Chondrocyte (in vitro differentiated cells): ENCODE results near the gene RAB7B. TPM values are rescaled to one million over a fixed set of nuclear protein-coding genes. Genes with fewer than 3 reads are reported as not detected.

ENCODE experiments used
- DNase-seq: peaks from one replicate; pipeline ENCODE4 v3.0.0; 2021; ENCODE audit warnings: mixed read lengths, low spot score
- H3K27ac Mint-ChIP-seq: one replicate; pipeline ENCODE4 v1.8.0; 2021; ENCODE audit warnings: mild to moderate bottlenecking, moderate library complexity, mixed read lengths; ENCODE audit not compliant: unreplicated experiment
- H3K27me3 Mint-ChIP-seq: 2 replicates; pipeline ENCODE4 v1.8.0; 2021; ENCODE audit warnings: low read depth, mixed read lengths
- H3K36me3 Mint-ChIP-seq: 2 replicates; pipeline ENCODE4 v1.8.0; 2021; ENCODE audit warnings: low read depth, mixed read lengths
- H3K4me1 Mint-ChIP-seq: 2 replicates; pipeline ENCODE4 v1.8.0; 2021; ENCODE audit warnings: low read depth, mild to moderate bottlenecking, mixed read lengths
- H3K4me3 Mint-ChIP-seq: one replicate; pipeline ENCODE4 v1.8.0; 2021; ENCODE audit warnings: mild to moderate bottlenecking, moderate library complexity, mixed read lengths; ENCODE audit not compliant: unreplicated experiment
- H3K9me3 Mint-ChIP-seq: 2 replicates; pipeline ENCODE4 v1.8.0; 2021; ENCODE audit warnings: low read depth, mixed read lengths
- CTCF ChIP-seq: fragments of 200-600 bp; sonication (generic); IDR thresholded peaks from 2 replicates; pipeline ENCODE4 v1.5.0; 2021; ENCODE audit warnings: antibody characterized with exemption, mild to moderate bottlenecking, moderate library complexity
- total RNA-seq: library from RNA; stranded (reverse); gene quantifications from 3 replicates; pipeline ENCODE4 v1.2.1, GENCODE V29; 2021

Gene RAB7B
- total RNA-seq, 1 donor from 2014 or later: 4.5 TPM

- peak; percentile 26 for DNase-seq
- Mint-ChIP-seq H3K27ac (no peak overlapping the region), H3K4me1 (peaks cover 14% of the 10 kb centered on the region), H3K36me3 (peaks cover 2% of the 10 kb centered on the region), H3K4me3 (no peak overlapping the region), H3K27me3 (peaks cover 5% of the 10 kb centered on the region), H3K9me3 (no peaks in the 10 kb centered on the region)
- TF ChIP-seq CTCF: no peak
Measured at GRCh38 chr1:205961991-205962820, 41.0 kb downstream of the RAB7B start.

- Mint-ChIP-seq H3K36me3 (peaks cover 2% of the 10 kb centered on the region), H3K27ac (no peak overlapping the region), H3K4me3 (no peak overlapping the region), H3K9me3 (no peaks in the 10 kb centered on the region), H3K27me3 (peaks cover 9% of the 10 kb centered on the region), H3K4me1 (peaks cover 14% of the 10 kb centered on the region)
- no peak for DNase-seq
- no peak for TF ChIP-seq CTCF
Measured at GRCh38 chr1:205961405-205961804, 41.8 kb downstream of the RAB7B start.

- Mint-ChIP-seq H3K27me3 (peaks cover 19% of the 10 kb centered on the region), H3K27ac (no peak overlapping the region), H3K4me1 (peaks cover 14% of the 10 kb centered on the region), H3K9me3 (no peaks in the 10 kb centered on the region), H3K4me3 (no peak overlapping the region), H3K36me3 (peaks cover 2% of the 10 kb centered on the region)
- no peak for DNase-seq
- TF ChIP-seq CTCF: no peak
Measured at GRCh38 chr1:205959789-205960188, 43.4 kb downstream of the RAB7B start.

- Mint-ChIP-seq H3K36me3 (peaks cover 2% of the 10 kb centered on the region), H3K27me3 (peaks cover 30% of the 10 kb centered on the region), H3K4me1 (no peaks in the 10 kb centered on the region), H3K9me3 (no peaks in the 10 kb centered on the region), H3K4me3 (no peak overlapping the region), H3K27ac (no peak overlapping the region)
- no peak for TF ChIP-seq CTCF
- DNase-seq: no peak
Measured at GRCh38 chr1:205955499-205955898, 47.7 kb downstream of the RAB7B start.

GRCh38 chr1:205954819-205955404 lies 48.3 kb downstream of the RAB7B start:
- Mint-ChIP-seq H3K9me3 (no peaks in the 10 kb centered on the region), H3K27ac (no peak overlapping the region), H3K27me3 (peaks cover 30% of the 10 kb centered on the region), H3K4me1 (no peaks in the 10 kb centered on the region), H3K4me3 (no peak overlapping the region), H3K36me3 (no peaks in the 10 kb centered on the region)
- no peak for TF ChIP-seq CTCF
- no peak for DNase-seq
